Activated CD8-positive, alpha-beta memory T cell treated with anti-CD3 and anti-CD28 coated beads, Interleukin-2, amount 10 ng/mL, durations not matched to agents 7 days and 5 days (primary cell): Measurements from ENCODE around the gene PROB1. TPM values are rescaled to one million over a fixed set of nuclear protein-coding genes. Genes with fewer than 3 reads are reported as not detected.
"Not testable (repeated sequence)": the region's sequence is repeated elsewhere in the genome, so short reads cannot be mapped to it uniquely, and the experiment has no call there.

Experiments
- ATAC-seq: fragments of 150-1000 bp; cut with Tn5 transposase; one replicate; pipeline ENCODE4 v1.10.0; 2021; ENCODE audit warnings: moderate library complexity
- CTCF ChIA-PET: fragments of 350-600 bp; sonication (Branson Sonifier 250); formaldehyde crosslinking; loops from one replicate; lab custom pipeline; 2021; ENCODE audit warnings: antibody characterized with exemption; lab: Charles Lee
- DNase-seq: peaks from one replicate; pipeline ENCODE4 v3.0.0-alpha.2; 2020
- H3K27ac Mint-ChIP-seq: one replicate; pipeline ENCODE4 v1.8.0; 2021; ENCODE audit warnings: mild to moderate bottlenecking, mixed read lengths
- H3K27me3 Mint-ChIP-seq: one replicate; pipeline ENCODE4 v1.8.0; 2021; ENCODE audit warnings: mixed read lengths
- H3K36me3 Mint-ChIP-seq: one replicate; pipeline ENCODE4 v1.8.0; 2021; ENCODE audit warnings: mild to moderate bottlenecking, mixed read lengths
- H3K4me1 Mint-ChIP-seq: one replicate; pipeline ENCODE4 v1.8.0; 2021; ENCODE audit warnings: mixed read lengths
- H3K4me3 Mint-ChIP-seq: one replicate; pipeline ENCODE4 v1.8.0; 2021; ENCODE audit warnings: mild to moderate bottlenecking, moderate library complexity, mixed read lengths
- H3K9me3 Mint-ChIP-seq: one replicate; pipeline ENCODE4 v1.8.0; 2022; ENCODE audit warnings: low read depth, mixed read lengths
- total RNA-seq, 2 experiments: library from RNA; stranded (reverse); gene quantifications; one replicate each; pipeline ENCODE4 v1.2.3, GENCODE V29; 2021

The PROB1 gene
- total RNA-seq, 2 experiments from 2014 or later, result 6.3 to 10.9 TPM

- CTCF ChIA-PET, result interaction anchor here (0.5 to 3.9 kb wide), 4 partner anchors 11 to 133 kb away, joined by 3 to 15 read pairs (median 3); no protein-coding TSS in a partner anchor
- Mint-ChIP-seq H3K36me3 (peaks cover 12% of the 10 kb centered on the region), H3K4me1 (peaks cover 38% of the 10 kb centered on the region)
- H3K4me3 Mint-ChIP-seq, DNase-seq, H3K27me3 Mint-ChIP-seq, ATAC-seq, H3K9me3 Mint-ChIP-seq, H3K27ac Mint-ChIP-seq: not testable (repeated sequence)
Measured at GRCh38 chr5:139409116-139409515, 14.2 kb upstream of the PROB1 start.

- CTCF ChIA-PET, result interaction anchor here (0.9 to 3.9 kb wide), 4 partner anchors 12 to 132 kb away, joined by 3 to 15 read pairs (median 12); no protein-coding TSS in a partner anchor
Measured at GRCh38 chr5:139408191-139408590, 13.3 kb upstream of the PROB1 start.

GRCh38 chr5:139407517-139407916, 12.6 kb upstream of the PROB1 start:
- H3K36me3 Mint-ChIP-seq, result peaks cover 5% of the 10 kb centered on the region
- peaks cover 34% of the 10 kb centered on the region for H3K4me1 Mint-ChIP-seq
- H3K27me3 Mint-ChIP-seq, result no peaks in the 10 kb centered on the region
- CTCF ChIA-PET, result interaction anchor here (1.1 to 3.7 kb wide), 4 partner anchors 15 to 106 kb away, joined by 3 to 13 read pairs (median 8); partner anchors contain the start of gene PAIP2
- no peaks in the 10 kb centered on the region for H3K9me3 Mint-ChIP-seq
- DNase-seq, result no peak
- ATAC-seq, result no peak
- H3K4me3 Mint-ChIP-seq, result no peak overlapping the region
- H3K27ac Mint-ChIP-seq, result peak overlapping the region; percentile 39

More at GRCh38 chr5:139408191-139408590, 13.3 kb upstream of the PROB1 start:
- ATAC-seq (no peak), DNase-seq (no peak)
- H3K4me3 Mint-ChIP-seq, result no peak overlapping the region
- H3K27me3 Mint-ChIP-seq, result no peaks in the 10 kb centered on the region
- peaks cover 34% of the 10 kb centered on the region for H3K4me1 Mint-ChIP-seq
- H3K9me3 Mint-ChIP-seq, result no peaks in the 10 kb centered on the region
- H3K36me3 Mint-ChIP-seq, result peaks cover 5% of the 10 kb centered on the region
- H3K27ac Mint-ChIP-seq, result no peak overlapping the region

- H3K9me3 Mint-ChIP-seq, result no peaks in the 10 kb centered on the region
- H3K4me3 Mint-ChIP-seq, result no peak overlapping the region
- peaks cover 35% of the 10 kb centered on the region for H3K4me1 Mint-ChIP-seq
- H3K27ac Mint-ChIP-seq, result no peak overlapping the region
- CTCF ChIA-PET, result interaction anchor here (0.6 to 3.7 kb wide), 6 partner anchors 11 to 106 kb away, joined by 3 to 13 read pairs (median 3); partner anchors contain the start of gene PAIP2
- peaks cover 5% of the 10 kb centered on the region for H3K36me3 Mint-ChIP-seq
- DNase-seq, result no peak
- no peaks in the 10 kb centered on the region for H3K27me3 Mint-ChIP-seq
- ATAC-seq, result no peak
Measured at GRCh38 chr5:139406963-139407362, 12.1 kb upstream of the PROB1 start.

GRCh38 chr5:139404484-139404840, 9.6 kb upstream of the PROB1 start:
- DNase-seq, result no peak
- CTCF ChIA-PET, result interaction anchor here (0.6 to 4.2 kb wide), 12 partner anchors 9 to 829 kb away, joined by 3 to 32 read pairs (median 4); partner anchors contain the start of genes HSPA9, MZB1, PAIP2 and PROB1
- ATAC-seq, result peak; percentile 1

GRCh38 chr5:139403787-139404483, 9.0 kb upstream of the PROB1 start, which contains the start of gene SPATA24:
Gene SPATA24 (minus strand): TSS chr5:139404089. CDS start chr5:139404060, 29 bp downstream.
- H3K27ac Mint-ChIP-seq, result peak within 1 kb of the TSS; percentile 99
- CTCF ChIA-PET, result interaction anchor here (0.6 to 4.2 kb wide), 18 partner anchors 8 to 828 kb away, joined by 3 to 32 read pairs (median 4); partner anchors contain the start of genes HSPA9, MZB1, PAIP2 and PROB1
- peaks cover 6% of the 10 kb centered on the region for H3K36me3 Mint-ChIP-seq
- H3K4me1 Mint-ChIP-seq, result peaks cover 45% of the 10 kb centered on the region
- H3K9me3 Mint-ChIP-seq, result no peaks in the 10 kb centered on the region
- H3K4me3 Mint-ChIP-seq, result peak within 1 kb of the TSS; percentile 92
- peak; percentile 95 for ATAC-seq
- DNase-seq, result peak; percentile 99
- H3K27me3 Mint-ChIP-seq, result no peaks in the 10 kb centered on the region

More at GRCh38 chr5:139404484-139404840, 9.6 kb upstream of the PROB1 start:
- peak overlapping the region; percentile 99 for H3K27ac Mint-ChIP-seq
- no peaks in the 10 kb centered on the region for H3K9me3 Mint-ChIP-seq
- H3K27me3 Mint-ChIP-seq, result no peaks in the 10 kb centered on the region
- H3K4me3 Mint-ChIP-seq, result peak overlapping the region; percentile 92
- H3K4me1 Mint-ChIP-seq, result peaks cover 40% of the 10 kb centered on the region
- peaks cover 3% of the 10 kb centered on the region for H3K36me3 Mint-ChIP-seq

GRCh38 chr5:139403418-139403786, 8.5 kb upstream of the PROB1 start:
- CTCF ChIA-PET, result interaction anchor here (0.7 to 4.2 kb wide), 17 partner anchors 8 to 828 kb away, joined by 3 to 32 read pairs (median 5); partner anchors contain the start of genes HSPA9, MZB1, PROB1 and STING1
- Mint-ChIP-seq H3K9me3 (no peaks in the 10 kb centered on the region), H3K27ac (peak overlapping the region; percentile 99), H3K4me1 (peaks cover 47% of the 10 kb centered on the region), H3K4me3 (peak overlapping the region; percentile 92), H3K36me3 (peaks cover 6% of the 10 kb centered on the region), H3K27me3 (no peaks in the 10 kb centered on the region)
- no peak for ATAC-seq
- no peak for DNase-seq

GRCh38 chr5:139402561-139403158, 7.8 kb upstream of the PROB1 start:
- Mint-ChIP-seq H3K36me3 (peaks cover 8% of the 10 kb centered on the region), H3K27ac (peak overlapping the region; percentile 99), H3K4me1 (peaks cover 50% of the 10 kb centered on the region), H3K4me3 (peak overlapping the region; percentile 92), H3K27me3 (no peaks in the 10 kb centered on the region), H3K9me3 (no peaks in the 10 kb centered on the region)
- CTCF ChIA-PET, result interaction anchor here (0.7 to 4.2 kb wide), 17 partner anchors 8 to 861 kb away, joined by 3 to 32 read pairs (median 5); partner anchors contain the start of genes MZB1, PROB1 and STING1
- ATAC-seq (no peak), DNase-seq (peak; percentile 53)

GRCh38 chr5:139401546-139401945, 6.6 kb upstream of the PROB1 start:
- Mint-ChIP-seq H3K4me3 (no peak overlapping the region), H3K27ac (no peak overlapping the region), H3K4me1 (peaks cover 53% of the 10 kb centered on the region)

GRCh38 chr5:139399501-139400121, 4.7 kb upstream of the PROB1 start:
- H3K9me3 Mint-ChIP-seq, result no peaks in the 10 kb centered on the region
- CTCF ChIA-PET, result interaction anchor here (1.3 to 1.6 kb wide), 3 partner anchors 12 to 113 kb away, joined by 3 to 4 read pairs (median 3); no protein-coding TSS in a partner anchor
- no peak for DNase-seq
- no peaks in the 10 kb centered on the region for H3K27me3 Mint-ChIP-seq
- H3K4me1 Mint-ChIP-seq, result peaks cover 61% of the 10 kb centered on the region
- no peak for ATAC-seq
- H3K36me3 Mint-ChIP-seq, result peaks cover 19% of the 10 kb centered on the region
- H3K4me3 Mint-ChIP-seq, result no peak overlapping the region
- H3K27ac Mint-ChIP-seq, result peak overlapping the region; percentile 74

More at GRCh38 chr5:139401546-139401945, 6.6 kb upstream of the PROB1 start:
- H3K27me3 Mint-ChIP-seq, result no peaks in the 10 kb centered on the region
- ATAC-seq (no peak), DNase-seq (no peak)
- CTCF ChIA-PET, result interaction anchor here (0.8 to 4.2 kb wide), 12 partner anchors 10 to 860 kb away, joined by 3 to 32 read pairs (median 4); partner anchors contain the start of gene MZB1
- no peaks in the 10 kb centered on the region for H3K9me3 Mint-ChIP-seq
- H3K36me3 Mint-ChIP-seq, result peaks cover 11% of the 10 kb centered on the region

GRCh38 chr5:139397921-139398320, 3.0 kb upstream of the PROB1 start:
- Mint-ChIP-seq H3K36me3 (peaks cover 19% of the 10 kb centered on the region), H3K4me1 (peaks cover 48% of the 10 kb centered on the region), H3K27me3 (no peaks in the 10 kb centered on the region), H3K9me3 (no peaks in the 10 kb centered on the region), H3K4me3 (no peak overlapping the region), H3K27ac (no peak overlapping the region)
- CTCF ChIA-PET, result interaction anchor here (1.5 kb wide), 1 partner anchor 23 kb away, joined by 3 read pairs; no protein-coding TSS in a partner anchor
- no peak for DNase-seq
- ATAC-seq, result no peak

- no peak overlapping the region for H3K4me3 Mint-ChIP-seq
- H3K27me3 Mint-ChIP-seq, result no peaks in the 10 kb centered on the region
- DNase-seq, result no peak
- H3K9me3 Mint-ChIP-seq, result no peaks in the 10 kb centered on the region
- H3K36me3 Mint-ChIP-seq, result peaks cover 21% of the 10 kb centered on the region
- ATAC-seq, result no peak
- CTCF ChIA-PET, result interaction anchor here (1.5 kb wide), 2 partner anchors 23 to 27 kb away, joined by 5 read pairs; no protein-coding TSS in a partner anchor
- no peak overlapping the region for H3K27ac Mint-ChIP-seq
- H3K4me1 Mint-ChIP-seq, result peaks cover 44% of the 10 kb centered on the region
Measured at GRCh38 chr5:139396691-139397090, 1.8 kb upstream of the PROB1 start.
